NCI-H446 (cell line): ENCODE measurements around the gene LMOD2.

Source experiments
- DNase-seq, 2 experiments: peaks; one replicate each; lab custom pipeline; 2025; lab: John Stamatoyannopoulos, UW

Gene LMOD2

GRCh38 chr7:123640583-123640982 lies 15.1 kb upstream of the LMOD2 start:
- no peak for DNase-seq

- no peak for DNase-seq
Measured at GRCh38 chr7:123641901-123642300, 13.8 kb upstream of the LMOD2 start.

- peak in 1 of 2 experiments; percentile 19 for DNase-seq
Measured at GRCh38 chr7:123643495-123644441, 11.9 kb upstream of the LMOD2 start.

GRCh38 chr7:123645516-123645915 lies 10.2 kb upstream of the LMOD2 start:
- no peak for DNase-seq

- DNase-seq = no peak
Measured at GRCh38 chr7:123647106-123647730, 8.4 kb upstream of the LMOD2 start.

GRCh38 chr7:123649964-123650363 lies 5.7 kb upstream of the LMOD2 start:
- DNase-seq = no peak

GRCh38 chr7:123650595-123650994 lies 5.1 kb upstream of the LMOD2 start:
- no peak for DNase-seq

GRCh38 chr7:123652406-123652805 lies 3.3 kb upstream of the LMOD2 start:
- DNase-seq = peak in 1 of 2 experiments; percentile 32

GRCh38 chr7:123653162-123653561 lies 2.5 kb upstream of the LMOD2 start:
- DNase-seq = no peak

- DNase-seq = no peak
Measured at GRCh38 chr7:123656544-123657303, 1.1 kb downstream of the LMOD2 start.

- no peak for DNase-seq
Measured at GRCh38 chr7:123657304-123657685, 1.6 kb downstream of the LMOD2 start.

GRCh38 chr7:123658023-123658422 lies 2.4 kb downstream of the LMOD2 start:
- no peak for DNase-seq

GRCh38 chr7:123660514-123661354 lies 5.1 kb downstream of the LMOD2 start:
- no peak for DNase-seq

- DNase-seq = no peak
Measured at GRCh38 chr7:123661765-123662164, 6.1 kb downstream of the LMOD2 start.

GRCh38 chr7:123662293-123662692 lies 6.6 kb downstream of the LMOD2 start:
- no peak for DNase-seq

- no peak for DNase-seq
Measured at GRCh38 chr7:123662755-123663154, 7.1 kb downstream of the LMOD2 start.

GRCh38 chr7:123663200-123663599 lies 7.5 kb downstream of the LMOD2 start:
- no peak for DNase-seq

GRCh38 chr7:123665157-123665556 lies 9.5 kb downstream of the LMOD2 start:
- no peak for DNase-seq

GRCh38 chr7:123665896-123666295 lies 10.2 kb downstream of the LMOD2 start:
- no peak for DNase-seq

- no peak for DNase-seq
Measured at GRCh38 chr7:123666492-123666891, 10.8 kb downstream of the LMOD2 start.

- no peak for DNase-seq
Measured at GRCh38 chr7:123669485-123669884, 13.8 kb downstream of the LMOD2 start.
